ENCODE data around the gene FOXK1.

FOXK1 gene

GRCh38 chr7:4805110-4805983, 123.3 kb downstream of the FOXK1 start:
- DNase-seq (ENCODE audit: low read depth) = no peak
- TF ChIP-seq, protein P1, sequence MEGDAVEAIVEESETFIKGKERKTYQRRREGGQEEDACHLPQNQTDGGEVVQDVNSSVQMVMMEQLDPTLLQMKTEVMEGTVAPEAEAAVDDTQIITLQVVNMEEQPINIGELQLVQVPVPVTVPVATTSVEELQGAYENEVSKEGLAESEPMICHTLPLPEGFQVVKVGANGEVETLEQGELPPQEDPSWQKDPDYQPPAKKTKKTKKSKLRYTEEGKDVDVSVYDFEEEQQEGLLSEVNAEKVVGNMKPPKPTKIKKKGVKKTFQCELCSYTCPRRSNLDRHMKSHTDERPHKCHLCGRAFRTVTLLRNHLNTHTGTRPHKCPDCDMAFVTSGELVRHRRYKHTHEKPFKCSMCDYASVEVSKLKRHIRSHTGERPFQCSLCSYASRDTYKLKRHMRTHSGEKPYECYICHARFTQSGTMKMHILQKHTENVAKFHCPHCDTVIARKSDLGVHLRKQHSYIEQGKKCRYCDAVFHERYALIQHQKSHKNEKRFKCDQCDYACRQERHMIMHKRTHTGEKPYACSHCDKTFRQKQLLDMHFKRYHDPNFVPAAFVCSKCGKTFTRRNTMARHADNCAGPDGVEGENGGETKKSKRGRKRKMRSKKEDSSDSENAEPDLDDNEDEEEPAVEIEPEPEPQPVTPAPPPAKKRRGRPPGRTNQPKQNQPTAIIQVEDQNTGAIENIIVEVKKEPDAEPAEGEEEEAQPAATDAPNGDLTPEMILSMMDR (IDR thresholded peaks at IDR 0.05; ENCODE audit: low read depth, low read length, missing control alignments) = no peak
- no peak overlapping the region for H3K4me3 ChIP-seq (ENCODE audit: low read depth, low read length)

DNA sequence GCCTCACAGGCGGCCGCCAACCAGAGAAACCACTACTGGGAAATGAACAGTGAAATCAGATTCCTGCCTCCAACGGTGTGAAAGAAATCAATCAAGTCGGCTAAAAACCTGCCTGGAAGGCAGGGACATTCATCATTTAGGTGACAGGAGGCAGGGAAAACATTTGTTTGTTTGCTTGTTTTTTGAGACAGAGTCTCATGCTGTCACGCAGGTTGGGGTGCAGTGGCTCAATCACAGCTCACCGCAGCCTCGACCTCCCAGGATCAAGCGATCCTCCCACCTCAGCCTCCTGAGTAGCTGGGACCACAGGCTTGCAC, 123.8 kb downstream of the FOXK1 start:
- TF ChIP-seq, protein P1 (IDR thresholded peaks at IDR 0.05; ENCODE audit: low read depth, low read length, missing control alignments) = no peak
- H3K4me3 ChIP-seq (ENCODE audit: low read depth, low read length) = no peak overlapping the region
- DNase-seq (ENCODE audit: low read depth) = no peak

DNA sequence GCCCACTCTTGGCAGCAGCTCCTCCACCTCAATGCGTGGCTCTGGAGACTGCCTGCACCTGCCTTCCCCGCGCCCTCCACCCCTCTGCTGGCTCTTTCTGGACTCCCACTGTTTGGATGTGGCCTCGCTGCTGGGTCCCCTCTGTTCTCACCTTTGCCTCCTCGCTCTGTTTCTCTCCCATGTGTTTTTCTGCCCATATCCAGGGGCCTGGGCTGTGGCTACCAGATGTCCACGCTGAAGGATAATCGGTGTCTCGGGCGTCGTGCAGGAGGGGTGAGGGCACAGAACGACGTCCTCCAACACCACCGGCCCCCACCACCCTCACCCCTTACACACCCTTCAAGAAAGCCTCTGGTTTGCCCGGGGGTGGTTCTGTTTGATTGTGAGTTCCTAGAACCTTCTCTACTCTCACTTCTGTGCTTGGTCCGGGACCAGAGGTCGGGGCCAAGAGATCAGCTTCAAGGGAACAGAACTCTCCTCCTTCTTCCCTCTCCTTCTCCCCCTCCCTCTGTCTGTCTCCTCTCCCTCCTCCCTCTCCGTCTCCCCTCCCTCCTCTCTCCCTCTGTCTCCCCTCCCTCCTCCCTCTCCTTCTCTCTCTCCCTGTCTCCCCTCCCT, 125.0 kb downstream of the FOXK1 start:
- TF ChIP-seq, protein P1 (IDR thresholded peaks at IDR 0.05; ENCODE audit: low read depth, low read length, missing control alignments) = no peak
- H3K4me3 ChIP-seq (ENCODE audit: low read depth, low read length) = no peak overlapping the region
- no peak for DNase-seq (ENCODE audit: low read depth)

DNA sequence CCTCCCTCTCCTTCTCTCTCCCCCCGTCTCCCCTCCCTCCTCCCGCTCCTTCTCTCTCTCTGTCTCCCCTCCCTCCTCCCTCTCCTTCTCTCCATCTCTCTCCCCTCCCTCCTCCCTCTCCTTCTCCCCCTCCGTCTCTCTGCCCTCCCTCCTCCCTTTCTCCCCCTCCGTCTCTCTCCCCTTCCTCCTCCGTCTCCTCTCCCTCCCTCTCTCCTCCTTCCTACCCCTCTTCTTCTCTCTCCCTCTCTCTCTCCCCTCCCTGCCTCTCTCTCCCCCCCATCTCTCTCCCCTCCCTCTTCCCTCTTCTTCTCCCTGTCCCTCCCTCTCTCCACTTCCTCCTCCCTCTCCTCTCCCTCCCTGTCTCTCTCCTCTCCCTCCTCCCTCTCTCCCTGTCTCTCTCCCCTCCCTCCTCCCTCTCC, 125.5 kb downstream of the FOXK1 start:
- TF ChIP-seq, protein P1 (IDR thresholded peaks at IDR 0.05; ENCODE audit: low read depth, low read length, missing control alignments) = no peak
- no peak overlapping the region for H3K4me3 ChIP-seq (ENCODE audit: low read depth, low read length)
- no peak for DNase-seq (ENCODE audit: low read depth)

GRCh38 chr7:4808026-4808425, 125.9 kb downstream of the FOXK1 start:
- H3K4me3 ChIP-seq (ENCODE audit: low read depth, low read length) = no peak overlapping the region
- TF ChIP-seq, protein P1 (IDR thresholded peaks at IDR 0.05; ENCODE audit: low read depth, low read length, missing control alignments) = no peak
- DNase-seq (ENCODE audit: low read depth) = no peak

DNA sequence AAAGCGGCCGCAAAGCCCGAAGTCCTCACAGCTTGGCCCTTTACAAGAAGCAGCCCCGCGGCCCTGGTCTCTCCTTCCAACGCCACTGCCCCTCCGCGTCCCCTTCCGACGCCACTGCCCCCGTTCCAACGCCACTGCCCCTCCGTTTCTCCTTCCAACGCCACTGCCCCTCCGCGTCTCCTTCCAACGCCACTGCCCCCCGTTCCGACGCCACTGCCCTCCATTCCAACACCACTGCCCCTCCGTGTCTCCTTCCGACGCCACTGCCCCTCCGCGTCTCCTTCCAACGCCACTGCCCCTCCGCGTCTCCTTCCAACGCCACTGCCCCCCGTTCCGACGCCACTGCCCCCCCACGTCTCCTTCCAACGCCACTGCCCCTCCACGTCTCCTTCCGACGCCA, 126.5 kb downstream of the FOXK1 start:
- DNase-seq (ENCODE audit: low read depth) = no peak

More for the DNA sequence above, 126.5 kb downstream of the FOXK1 start:
- TF ChIP-seq, protein P1 (IDR thresholded peaks at IDR 0.05; ENCODE audit: low read depth, low read length, missing control alignments) = no peak
- H3K4me3 ChIP-seq (ENCODE audit: low read depth, low read length) = no peak overlapping the region
